ENCODE data around the gene CDC14A. TPM values are rescaled to one million over a fixed set of nuclear protein-coding genes. Genes with fewer than 3 reads are reported as not detected.

The CDC14A gene
- total RNA-seq (8.3 TPM), polyA plus RNA-seq (9.8 TPM)
- long read RNA-seq, donor 1 = 0 reads
- long read RNA-seq, donor 2, full-length matches to known transcripts = 3 of 3 reads
- long read RNA-seq, donor 2, partial matches to known transcripts = 0 of 3 reads
- long read RNA-seq, donor 2, other reads (novel, unspliced or antisense) = 0 of 3 reads
- long read RNA-seq, donor 3, partial matches to known transcripts = 0 of 1 reads
- long read RNA-seq, donor 3, other reads (novel, unspliced or antisense) = 0 of 1 reads
- long read RNA-seq, donor 4, full-length matches to known transcripts = 1 of 1 reads
- long read RNA-seq, donor 4, partial matches to known transcripts = 0 of 1 reads
- long read RNA-seq, donor 4, other reads (novel, unspliced or antisense) = 0 of 1 reads
- long read RNA-seq, donor 5, partial matches to known transcripts = 0 of 2 reads
- long read RNA-seq, donor 5, other reads (novel, unspliced or antisense) = 0 of 2 reads
- long read RNA-seq, donor 6, partial matches to known transcripts = 0 of 1 reads
- long read RNA-seq, donor 6, other reads (novel, unspliced or antisense) = 0 of 1 reads
- long read RNA-seq, donor 7 = 0 reads
- long read RNA-seq, donor 8 = 0 reads
- long read RNA-seq, donor 9 = 0 reads
- long read RNA-seq, donor 10, partial matches to known transcripts = 0 of 1 reads
- long read RNA-seq, donor 10, other reads (novel, unspliced or antisense) = 0 of 1 reads

GRCh38 chr1:100352267-100353070, at the start of gene CDC14A:
TSS of gene CDC14A (plus strand) at chr1:100352506. CDS start at chr1:100352955, 449 bp downstream.
- peak; percentile 55 to 92 (median 79) for DNase-seq (ENCODE audit: low read depth in 6 of 9, low spot score in 9 of 9)
- Histone ChIP-seq H3K4me3 (ENCODE audit: low read length in 2 of 2) (peak within 1 kb of the TSS; percentile 70 to 75), H3K36me3 (ENCODE audit: control insufficient read depth in 2 of 2, insufficient read depth in 2 of 2, low read length in 1 of 2) (no peaks in the 10 kb centered on the region), H3K9me3 (ENCODE audit: control insufficient read depth in 2 of 2, insufficient read depth in 1 of 2, low read length in 1 of 2) (no peaks in the 10 kb centered on the region), H3K27ac (ENCODE audit: low read depth in 1 of 2, low read length in 1 of 2) (peak within 1 kb of the TSS; percentile 92 to 97), H3K4me1 (ENCODE audit: control insufficient read depth in 2 of 2, insufficient read depth in 2 of 2, low read length in 2 of 2) (peaks cover 7 to 13% of the 10 kb centered on the region in 2 donors), H3K27me3 (ENCODE audit: control insufficient read depth in 2 of 2, insufficient read depth in 1 of 2, low read length in 1 of 2) (no peaks in the 10 kb centered on the region)
- WGBS = under 1% methylated on average over 65 of the region's 65 CpGs

GRCh38 chr1:100302739-100303138, 49.6 kb upstream of the CDC14A start:
- H3K4me1 ChIP-seq (ENCODE audit: control insufficient read depth in 2 of 2, insufficient read depth in 2 of 2, low read length in 2 of 2) = no peaks in the 10 kb centered on the region
- no peaks in the 10 kb centered on the region for H3K36me3 ChIP-seq (ENCODE audit: control insufficient read depth in 2 of 2, insufficient read depth in 2 of 2, low read length in 1 of 2)
- DNase-seq (ENCODE audit: low read depth in 6 of 9, low spot score in 9 of 9) = no peak
- no peak overlapping the region for H3K4me3 ChIP-seq (ENCODE audit: low read length in 2 of 2)
- H3K9me3 ChIP-seq (ENCODE audit: control insufficient read depth in 2 of 2, insufficient read depth in 1 of 2, low read length in 1 of 2) = no peaks in the 10 kb centered on the region
- 97% methylated on average over 2 of the region's 2 CpGs for WGBS
- H3K27ac ChIP-seq (ENCODE audit: low read depth in 1 of 2, low read length in 1 of 2) = no peak overlapping the region
- no peaks in the 10 kb centered on the region for H3K27me3 ChIP-seq (ENCODE audit: control insufficient read depth in 2 of 2, insufficient read depth in 1 of 2, low read length in 1 of 2)

- no peak for DNase-seq (ENCODE audit: low read depth in 6 of 9, low spot score in 9 of 9)
- H3K4me3 ChIP-seq (ENCODE audit: low read length in 2 of 2) = no peak overlapping the region
- WGBS = 97% methylated on average over 2 of the region's 2 CpGs
These were observed 48.1 kb upstream of the CDC14A start for GRCh38 chr1:100304227-100304626.

GRCh38 chr1:100304921-100305320, 47.4 kb upstream of the CDC14A start:
- DNase-seq (ENCODE audit: low read depth in 6 of 9, low spot score in 9 of 9) = no peak
- no peak overlapping the region for H3K27ac ChIP-seq (ENCODE audit: low read depth in 1 of 2, low read length in 1 of 2)
- H3K36me3 ChIP-seq (ENCODE audit: control insufficient read depth in 2 of 2, insufficient read depth in 2 of 2, low read length in 1 of 2) = no peaks in the 10 kb centered on the region
- H3K4me1 ChIP-seq (ENCODE audit: control insufficient read depth in 2 of 2, insufficient read depth in 2 of 2, low read length in 2 of 2) = no peaks in the 10 kb centered on the region
- WGBS = 95% methylated on average over 3 of the region's 3 CpGs
- H3K4me3 ChIP-seq (ENCODE audit: low read length in 2 of 2) = no peak overlapping the region
- no peaks in the 10 kb centered on the region for H3K27me3 ChIP-seq (ENCODE audit: control insufficient read depth in 2 of 2, insufficient read depth in 1 of 2, low read length in 1 of 2)
- H3K9me3 ChIP-seq (ENCODE audit: control insufficient read depth in 2 of 2, insufficient read depth in 1 of 2, low read length in 1 of 2) = no peaks in the 10 kb centered on the region

More at GRCh38 chr1:100304227-100304626, 48.1 kb upstream of the CDC14A start:
- H3K27me3 ChIP-seq (ENCODE audit: control insufficient read depth in 2 of 2, insufficient read depth in 1 of 2, low read length in 1 of 2) = no peaks in the 10 kb centered on the region
- no peaks in the 10 kb centered on the region for H3K36me3 ChIP-seq (ENCODE audit: control insufficient read depth in 2 of 2, insufficient read depth in 2 of 2, low read length in 1 of 2)
- no peak overlapping the region for H3K27ac ChIP-seq (ENCODE audit: low read depth in 1 of 2, low read length in 1 of 2)
- H3K9me3 ChIP-seq (ENCODE audit: control insufficient read depth in 2 of 2, insufficient read depth in 1 of 2, low read length in 1 of 2) = no peaks in the 10 kb centered on the region
- H3K4me1 ChIP-seq (ENCODE audit: control insufficient read depth in 2 of 2, insufficient read depth in 2 of 2, low read length in 2 of 2) = no peaks in the 10 kb centered on the region

GRCh38 chr1:100305954-100306353, 46.4 kb upstream of the CDC14A start:
- H3K27me3 ChIP-seq (ENCODE audit: control insufficient read depth in 2 of 2, insufficient read depth in 1 of 2, low read length in 1 of 2) = no peaks in the 10 kb centered on the region
- no peaks in the 10 kb centered on the region for H3K36me3 ChIP-seq (ENCODE audit: control insufficient read depth in 2 of 2, insufficient read depth in 2 of 2, low read length in 1 of 2)
- no peaks in the 10 kb centered on the region for H3K9me3 ChIP-seq (ENCODE audit: control insufficient read depth in 2 of 2, insufficient read depth in 1 of 2, low read length in 1 of 2)
- H3K4me1 ChIP-seq (ENCODE audit: control insufficient read depth in 2 of 2, insufficient read depth in 2 of 2, low read length in 2 of 2) = no peaks in the 10 kb centered on the region
- H3K4me3 ChIP-seq (ENCODE audit: low read length in 2 of 2) = no peak overlapping the region
- no peak overlapping the region for H3K27ac ChIP-seq (ENCODE audit: low read depth in 1 of 2, low read length in 1 of 2)
- DNase-seq (ENCODE audit: low read depth in 6 of 9, low spot score in 9 of 9) = no peak
- 98% methylated on average over 3 of the region's 3 CpGs for WGBS

- H3K27ac ChIP-seq (ENCODE audit: low read depth in 1 of 2, low read length in 1 of 2) = no peak overlapping the region
- no peaks in the 10 kb centered on the region for H3K9me3 ChIP-seq (ENCODE audit: control insufficient read depth in 2 of 2, insufficient read depth in 1 of 2, low read length in 1 of 2)
- no peak for DNase-seq (ENCODE audit: low read depth in 6 of 9, low spot score in 9 of 9)
- no peak overlapping the region for H3K4me3 ChIP-seq (ENCODE audit: low read length in 2 of 2)
- no peaks in the 10 kb centered on the region for H3K36me3 ChIP-seq (ENCODE audit: control insufficient read depth in 2 of 2, insufficient read depth in 2 of 2, low read length in 1 of 2)
- no peaks in the 10 kb centered on the region for H3K4me1 ChIP-seq (ENCODE audit: control insufficient read depth in 2 of 2, insufficient read depth in 2 of 2, low read length in 2 of 2)
- 95% methylated on average over 2 of the region's 2 CpGs for WGBS
- no peaks in the 10 kb centered on the region for H3K27me3 ChIP-seq (ENCODE audit: control insufficient read depth in 2 of 2, insufficient read depth in 1 of 2, low read length in 1 of 2)
These were observed 45.5 kb upstream of the CDC14A start for GRCh38 chr1:100306735-100307313.

- Histone ChIP-seq H3K27me3 (ENCODE audit: control insufficient read depth in 2 of 2, insufficient read depth in 1 of 2, low read length in 1 of 2) (no peaks in the 10 kb centered on the region), H3K36me3 (ENCODE audit: control insufficient read depth in 2 of 2, insufficient read depth in 2 of 2, low read length in 1 of 2) (no peaks in the 10 kb centered on the region), H3K4me3 (ENCODE audit: low read length in 2 of 2) (no peak overlapping the region), H3K27ac (ENCODE audit: low read depth in 1 of 2, low read length in 1 of 2) (no peak overlapping the region), H3K9me3 (ENCODE audit: control insufficient read depth in 2 of 2, insufficient read depth in 1 of 2, low read length in 1 of 2) (no peaks in the 10 kb centered on the region), H3K4me1 (ENCODE audit: control insufficient read depth in 2 of 2, insufficient read depth in 2 of 2, low read length in 2 of 2) (no peaks in the 10 kb centered on the region)
- DNase-seq (ENCODE audit: low read depth in 6 of 9, low spot score in 9 of 9) = no peak
- 91% methylated on average over 2 of the region's 2 CpGs for WGBS
These were observed 43.5 kb upstream of the CDC14A start for GRCh38 chr1:100308777-100309176.

- Histone ChIP-seq H3K27ac (ENCODE audit: low read depth in 1 of 2, low read length in 1 of 2) (no peak overlapping the region), H3K4me3 (ENCODE audit: low read length in 2 of 2) (no peak overlapping the region), H3K36me3 (ENCODE audit: control insufficient read depth in 2 of 2, insufficient read depth in 2 of 2, low read length in 1 of 2) (no peaks in the 10 kb centered on the region), H3K4me1 (ENCODE audit: control insufficient read depth in 2 of 2, insufficient read depth in 2 of 2, low read length in 2 of 2) (no peaks in the 10 kb centered on the region), H3K9me3 (ENCODE audit: control insufficient read depth in 2 of 2, insufficient read depth in 1 of 2, low read length in 1 of 2) (no peaks in the 10 kb centered on the region), H3K27me3 (ENCODE audit: control insufficient read depth in 2 of 2, insufficient read depth in 1 of 2, low read length in 1 of 2) (no peaks in the 10 kb centered on the region)
- DNase-seq (ENCODE audit: low read depth in 6 of 9, low spot score in 9 of 9) = no peak
These were observed 42.4 kb upstream of the CDC14A start for GRCh38 chr1:100309863-100310262.
